ENCODE data around the gene CHMP4A. TPM values are rescaled to one million over a fixed set of nuclear protein-coding genes. Genes with fewer than 3 reads are reported as not detected.

The CHMP4A gene
- total and polyA plus RNA-seq, 9 of the 15 experiments (the other 6 are each of a cell fraction or from before 2014, with no cell fraction given): 28.8 to 104 (median 52.7) TPM

DNA sequence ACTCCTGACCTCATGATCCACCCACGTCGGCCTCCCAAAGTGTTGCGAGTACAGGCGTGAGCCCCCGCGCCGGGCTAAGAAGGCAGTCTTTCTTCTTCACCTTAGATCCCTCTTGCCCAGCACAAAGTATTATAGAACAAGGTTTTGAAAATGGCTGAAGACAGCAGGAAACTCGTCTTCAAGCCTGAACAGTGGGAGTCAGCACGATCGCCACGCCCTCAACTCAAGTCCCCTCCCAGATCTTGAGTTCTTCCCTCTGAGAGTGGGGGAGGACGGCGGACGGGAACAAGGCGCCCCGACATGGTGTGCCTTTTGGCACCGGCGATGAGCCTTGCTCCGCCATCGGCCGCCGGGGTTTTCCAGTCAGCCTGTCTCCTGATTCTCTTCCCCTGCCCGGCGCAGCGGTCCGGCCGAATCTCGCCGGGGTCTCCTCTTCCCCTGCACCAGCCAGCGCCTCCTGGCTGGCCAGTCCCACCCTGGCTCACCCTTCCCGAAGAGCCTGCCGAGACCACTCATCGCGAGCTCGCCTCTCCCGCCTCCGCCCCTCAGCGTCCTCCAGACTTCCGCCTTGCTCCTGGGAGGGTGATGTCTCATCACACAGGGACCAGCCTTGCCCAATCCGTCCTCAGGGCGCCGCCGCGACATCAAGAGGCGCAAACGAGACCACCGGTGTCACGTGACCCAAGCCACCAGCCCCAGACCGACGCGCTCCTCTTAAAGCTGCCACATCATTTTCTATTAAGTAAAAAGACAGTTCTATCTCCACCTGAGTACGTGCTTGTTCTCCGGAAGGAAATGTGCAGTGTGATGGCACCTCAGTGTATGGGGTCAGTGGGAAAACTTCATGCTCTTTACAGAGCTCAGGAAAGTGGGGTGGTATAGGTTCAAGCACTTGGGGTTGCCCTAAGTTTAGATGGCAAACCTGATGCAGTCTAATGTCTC is at the start of gene CHMP4A (continued):
- TF ChIP-seq ZNF316 (IDR thresholded peaks at IDR 0.05) (peak; percentile 10; the same call in 1 of the 2 replicates), KDM2B (CRISPR knock-in tag; IDR thresholded peaks at IDR 0.05) (no peak), MTA3 (IDR thresholded peaks at IDR 0.05; ENCODE audit: borderline replicate concordance) (0 out of 2 replicates have a peak, but pooled peaks have one; percentile 75), CREM (IDR thresholded peaks at IDR 0.05; ENCODE audit: low read depth) (peak; percentile 98), CREB1 (IDR thresholded peaks at IDR 0.05) (peak; percentile 98), CREB1 (CRISPR knock-in tag; IDR thresholded peaks at IDR 0.05) (peak; percentile 98), CBFA2T3 (IDR thresholded peaks at IDR 0.05) (no peak), ZNF431 (CRISPR knock-in tag; IDR thresholded peaks at IDR 0.05) (0 out of 2 replicates have a peak, but pooled peaks have one; percentile 33), RB1 (IDR thresholded peaks at IDR 0.05; ENCODE audit: low read depth) (peak; percentile 37), CBX1 (IDR thresholded peaks at IDR 0.05; ENCODE audit: low read depth) (peak; percentile 85), CCNT2 (IDR thresholded peaks at IDR 0.05; ENCODE audit: borderline replicate concordance, extremely low read depth, insufficient read length, low read depth, low read length) (peak; percentile 57), MTA1 (IDR thresholded peaks at IDR 0.05; ENCODE audit: borderline replicate concordance) (peak; percentile 98), HMGN3 (IDR thresholded peaks at IDR 0.05; ENCODE audit: borderline replicate concordance, extremely low read depth, insufficient read length, low read depth, low read length) (peak; percentile 43), HDAC2 (IDR thresholded peaks at IDR 0.05) (peak; percentile 46; the same call in 1 of the 2 replicates), ELF1 (tag; IDR thresholded peaks at IDR 0.05) (peak; percentile 93), POLR2A (conservative IDR thresholded peaks at IDR 0.05) (peak; percentile 98), ZNF408 (CRISPR knock-in tag; IDR thresholded peaks at IDR 0.05; ENCODE audit: low read depth) (no peak), NRF1 (conservative IDR thresholded peaks at IDR 0.05 in 1 of 2, IDR thresholded peaks at IDR 0.05 in 1 of 2) (peak; percentile 50 to 59; a peak in 3 of 4 replicates), MXI1 (IDR thresholded peaks at IDR 0.05; ENCODE audit: low read depth, low read length) (no peak), ARID1B (IDR thresholded peaks at IDR 0.05) (peak; percentile 51; the same call in 1 of the 2 replicates)
- TF ChIP-seq, protein P1, sequence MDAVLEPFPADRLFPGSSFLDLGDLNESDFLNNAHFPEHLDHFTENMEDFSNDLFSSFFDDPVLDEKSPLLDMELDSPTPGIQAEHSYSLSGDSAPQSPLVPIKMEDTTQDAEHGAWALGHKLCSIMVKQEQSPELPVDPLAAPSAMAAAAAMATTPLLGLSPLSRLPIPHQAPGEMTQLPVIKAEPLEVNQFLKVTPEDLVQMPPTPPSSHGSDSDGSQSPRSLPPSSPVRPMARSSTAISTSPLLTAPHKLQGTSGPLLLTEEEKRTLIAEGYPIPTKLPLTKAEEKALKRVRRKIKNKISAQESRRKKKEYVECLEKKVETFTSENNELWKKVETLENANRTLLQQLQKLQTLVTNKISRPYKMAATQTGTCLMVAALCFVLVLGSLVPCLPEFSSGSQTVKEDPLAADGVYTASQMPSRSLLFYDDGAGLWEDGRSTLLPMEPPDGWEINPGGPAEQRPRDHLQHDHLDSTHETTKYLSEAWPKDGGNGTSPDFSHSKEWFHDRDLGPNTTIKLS (IDR thresholded peaks at IDR 0.05; ENCODE audit: borderline replicate concordance, low read depth): peak; percentile 53; the same call in 1 of the 2 replicates
- TF ChIP-seq, protein P2, sequence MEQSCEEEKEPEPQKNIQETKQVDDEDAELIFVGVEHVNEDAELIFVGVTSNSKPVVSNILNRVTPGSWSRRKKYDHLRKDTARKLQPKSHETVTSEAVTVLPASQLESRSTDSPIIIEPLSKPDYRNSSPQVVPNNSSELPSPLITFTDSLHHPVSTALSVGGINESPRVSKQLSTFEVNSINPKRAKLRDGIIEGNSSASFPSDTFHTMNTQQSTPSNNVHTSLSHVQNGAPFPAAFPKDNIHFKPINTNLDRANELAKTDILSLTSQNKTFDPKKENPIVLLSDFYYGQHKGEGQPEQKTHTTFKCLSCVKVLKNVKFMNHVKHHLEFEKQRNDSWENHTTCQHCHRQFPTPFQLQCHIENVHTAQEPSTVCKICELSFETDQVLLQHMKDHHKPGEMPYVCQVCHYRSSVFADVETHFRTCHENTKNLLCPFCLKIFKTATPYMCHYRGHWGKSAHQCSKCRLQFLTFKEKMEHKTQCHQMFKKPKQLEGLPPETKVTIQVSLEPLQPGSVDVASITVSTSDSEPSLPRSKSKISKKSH (CRISPR knock-in tag; IDR thresholded peaks at IDR 0.05): 0 out of 2 replicates have a peak, but pooled peaks have one; percentile 9
- TF ChIP-seq, protein P3, sequence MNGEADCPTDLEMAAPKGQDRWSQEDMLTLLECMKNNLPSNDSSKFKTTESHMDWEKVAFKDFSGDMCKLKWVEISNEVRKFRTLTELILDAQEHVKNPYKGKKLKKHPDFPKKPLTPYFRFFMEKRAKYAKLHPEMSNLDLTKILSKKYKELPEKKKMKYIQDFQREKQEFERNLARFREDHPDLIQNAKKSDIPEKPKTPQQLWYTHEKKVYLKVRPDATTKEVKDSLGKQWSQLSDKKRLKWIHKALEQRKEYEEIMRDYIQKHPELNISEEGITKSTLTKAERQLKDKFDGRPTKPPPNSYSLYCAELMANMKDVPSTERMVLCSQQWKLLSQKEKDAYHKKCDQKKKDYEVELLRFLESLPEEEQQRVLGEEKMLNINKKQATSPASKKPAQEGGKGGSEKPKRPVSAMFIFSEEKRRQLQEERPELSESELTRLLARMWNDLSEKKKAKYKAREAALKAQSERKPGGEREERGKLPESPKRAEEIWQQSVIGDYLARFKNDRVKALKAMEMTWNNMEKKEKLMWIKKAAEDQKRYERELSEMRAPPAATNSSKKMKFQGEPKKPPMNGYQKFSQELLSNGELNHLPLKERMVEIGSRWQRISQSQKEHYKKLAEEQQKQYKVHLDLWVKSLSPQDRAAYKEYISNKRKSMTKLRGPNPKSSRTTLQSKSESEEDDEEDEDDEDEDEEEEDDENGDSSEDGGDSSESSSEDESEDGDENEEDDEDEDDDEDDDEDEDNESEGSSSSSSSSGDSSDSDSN (IDR thresholded peaks at IDR 0.05; ENCODE audit: borderline replicate concordance in 1 of 2, low read depth in 2 of 2, low read length in 2 of 2): 0 out of 4 replicates have a peak, but pooled peaks of 1 of the 2 experiments have one; percentile 52
- TF ChIP-seq, protein P4, sequence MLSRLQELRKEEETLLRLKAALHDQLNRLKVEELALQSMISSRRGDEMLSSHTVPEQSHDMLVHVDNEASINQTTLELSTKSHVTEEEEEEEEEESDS (CRISPR knock-in tag; IDR thresholded peaks at IDR 0.05): no peak

All from K562 (cell line).